ENCODE data around the gene CYB561A3. TPM values are rescaled to one million over a fixed set of nuclear protein-coding genes. Genes with fewer than 3 reads are reported as not detected.

The CYB561A3 gene
- total RNA-seq, 1 experiment from 2014 or later: 16.2 TPM

GRCh38 chr11:61343792-61344745 is 17.6 kb downstream of the CYB561A3 start:
- DNase-seq: no peak
- Histone ChIP-seq H3K27me3 (ENCODE audit: control insufficient read depth, insufficient read depth, low read length) (no peaks in the 10 kb centered on the region), H3K36me3 (replicated peaks; ENCODE audit: control insufficient read depth, insufficient read depth, low read length) (no peaks in the 10 kb centered on the region; the same call in 1 of the 2 replicates), H3K4me3 (ENCODE audit: insufficient read depth, low read depth, low read length) (no peak overlapping the region)

GRCh38 chr11:61342207-61342803 is 19.4 kb downstream of the CYB561A3 start:
- no peak overlapping the region for H3K4me3 ChIP-seq (ENCODE audit: insufficient read depth, low read depth, low read length)
- no peak for DNase-seq
- no peaks in the 10 kb centered on the region for H3K27me3 ChIP-seq (ENCODE audit: control insufficient read depth, insufficient read depth, low read length)

DNA sequence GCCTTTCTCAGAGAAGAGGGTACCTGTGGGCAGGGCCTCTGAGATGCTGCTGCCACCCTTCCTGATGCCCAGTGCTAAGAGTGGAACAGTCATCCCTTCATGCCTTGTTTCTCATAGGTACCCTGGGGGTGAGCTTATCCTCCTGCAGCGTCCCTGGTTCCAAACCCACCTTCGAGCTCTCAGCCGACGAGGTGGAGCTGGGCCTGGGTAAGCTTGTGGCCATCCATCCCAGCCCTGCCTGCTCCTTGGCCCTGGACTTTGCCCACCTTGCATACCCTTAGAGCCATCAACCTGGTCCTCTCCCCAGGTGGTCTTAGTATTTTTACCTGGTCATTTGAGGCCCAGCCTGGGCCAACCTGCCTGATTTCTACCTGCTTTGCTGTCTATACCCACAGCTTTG is 20.0 kb downstream of the CYB561A3 start:
- Histone ChIP-seq H3K27me3 (ENCODE audit: control insufficient read depth, insufficient read depth, low read length) (no peaks in the 10 kb centered on the region), H3K36me3 (replicated peaks; ENCODE audit: control insufficient read depth, insufficient read depth, low read length) (peaks cover 1% of the 10 kb centered on the region; the same call in 1 of the 2 replicates), H3K4me3 (ENCODE audit: insufficient read depth, low read depth, low read length) (no peak overlapping the region)
- DNase-seq: peak; percentile 29

More at GRCh38 chr11:61342207-61342803, 19.4 kb downstream of the CYB561A3 start:
- H3K36me3 ChIP-seq (replicated peaks; ENCODE audit: control insufficient read depth, insufficient read depth, low read length): peaks cover 1% of the 10 kb centered on the region; the same call in 1 of the 2 replicates

DNA sequence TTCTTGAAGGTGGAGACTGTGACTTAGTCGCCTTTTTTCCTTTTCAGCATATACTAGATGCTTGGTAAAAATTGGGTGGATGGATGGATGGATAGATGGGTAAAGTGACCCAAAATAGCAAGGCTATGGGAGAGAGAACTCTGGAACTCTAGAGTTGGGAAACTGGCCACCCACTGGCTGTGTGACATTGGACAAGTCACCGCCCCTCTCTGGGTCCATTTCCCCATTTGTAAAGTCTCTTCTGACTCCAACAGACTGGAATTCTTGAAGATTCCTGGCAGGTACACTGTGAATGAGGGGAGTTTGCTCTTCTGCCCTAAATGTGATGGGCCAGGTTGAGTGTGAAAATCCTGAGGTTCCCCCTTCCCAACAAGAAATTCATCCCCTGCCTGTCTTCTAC is 20.7 kb downstream of the CYB561A3 start:
- peaks cover 1% of the 10 kb centered on the region; the same call in 1 of the 2 replicates for H3K36me3 ChIP-seq (replicated peaks; ENCODE audit: control insufficient read depth, insufficient read depth, low read length)
- peak; percentile 29 for DNase-seq
- H3K4me3 ChIP-seq (ENCODE audit: insufficient read depth, low read depth, low read length): no peak overlapping the region
- no peaks in the 10 kb centered on the region for H3K27me3 ChIP-seq (ENCODE audit: control insufficient read depth, insufficient read depth, low read length)

GRCh38 chr11:61339490-61339878 is 22.2 kb downstream of the CYB561A3 start:
- DNase-seq: no peak
- H3K27me3 ChIP-seq (ENCODE audit: control insufficient read depth, insufficient read depth, low read length): no peaks in the 10 kb centered on the region

GRCh38 chr11:61338783-61339489 is 22.7 kb downstream of the CYB561A3 start:
- no peaks in the 10 kb centered on the region for H3K27me3 ChIP-seq (ENCODE audit: control insufficient read depth, insufficient read depth, low read length)
- no peak overlapping the region for H3K4me3 ChIP-seq (ENCODE audit: insufficient read depth, low read depth, low read length)
- no peak for DNase-seq
- peaks cover 1% of the 10 kb centered on the region; the same call in 1 of the 2 replicates for H3K36me3 ChIP-seq (replicated peaks; ENCODE audit: control insufficient read depth, insufficient read depth, low read length)

More at GRCh38 chr11:61339490-61339878, 22.2 kb downstream of the CYB561A3 start:
- peaks cover 1% of the 10 kb centered on the region; the same call in 1 of the 2 replicates for H3K36me3 ChIP-seq (replicated peaks; ENCODE audit: control insufficient read depth, insufficient read depth, low read length)
- H3K4me3 ChIP-seq (ENCODE audit: insufficient read depth, low read depth, low read length): no peak overlapping the region

DNA sequence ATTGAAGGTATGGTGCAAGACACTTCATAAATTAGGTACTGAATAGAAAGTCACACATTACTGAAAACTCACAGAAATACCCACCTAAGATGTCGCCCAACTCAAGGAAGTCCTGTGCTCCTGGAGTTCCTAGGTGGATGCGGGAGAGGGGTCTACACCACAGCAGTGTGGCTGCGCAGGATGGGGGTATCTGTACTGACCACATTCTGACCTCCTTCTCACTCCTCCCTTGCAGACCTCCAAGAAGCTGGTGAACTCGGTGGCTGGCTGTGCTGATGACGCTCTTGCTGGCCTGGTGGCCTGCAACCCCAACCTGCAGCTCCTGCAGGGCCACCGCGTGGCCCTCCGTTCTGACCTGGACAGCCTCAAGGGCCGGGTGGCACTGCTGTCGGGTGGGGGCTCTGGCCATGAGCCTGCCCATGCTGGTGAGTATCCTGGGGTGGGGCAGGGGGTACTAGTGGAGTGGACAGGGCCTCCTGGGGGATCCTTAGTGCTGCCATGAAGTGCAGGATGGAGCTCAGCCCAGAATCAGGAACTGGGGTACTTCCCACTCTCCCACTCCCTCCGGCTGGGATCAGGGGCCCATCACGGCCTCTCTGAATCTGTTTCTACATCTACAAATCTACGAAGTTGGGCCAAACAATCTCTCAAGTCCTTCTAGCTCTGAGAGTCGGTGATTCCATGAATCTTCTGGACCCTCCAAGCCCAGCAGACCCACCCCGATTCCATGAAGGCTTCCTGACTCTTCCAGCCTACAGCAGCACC is 23.8 kb downstream of the CYB561A3 start:
- Histone ChIP-seq H3K27me3 (ENCODE audit: control insufficient read depth, insufficient read depth, low read length) (no peaks in the 10 kb centered on the region), H3K36me3 (replicated peaks; ENCODE audit: control insufficient read depth, insufficient read depth, low read length) (peaks cover 1% of the 10 kb centered on the region; the same call in 1 of the 2 replicates), H3K4me3 (ENCODE audit: insufficient read depth, low read depth, low read length) (no peak overlapping the region)
- no peak for DNase-seq

- DNase-seq: peak; percentile 96
- H3K4me3 ChIP-seq (ENCODE audit: insufficient read depth, low read depth, low read length): no peak overlapping the region
- no peaks in the 10 kb centered on the region for H3K27me3 ChIP-seq (ENCODE audit: control insufficient read depth, insufficient read depth, low read length)
- H3K36me3 ChIP-seq (replicated peaks; ENCODE audit: control insufficient read depth, insufficient read depth, low read length): peaks cover 1% of the 10 kb centered on the region; the same call in 1 of the 2 replicates
Measured at GRCh38 chr11:61336171-61336935, 25.3 kb downstream of the CYB561A3 start.

- Histone ChIP-seq H3K4me3 (ENCODE audit: insufficient read depth, low read depth, low read length) (no peak overlapping the region), H3K27me3 (ENCODE audit: control insufficient read depth, insufficient read depth, low read length) (no peaks in the 10 kb centered on the region), H3K36me3 (replicated peaks; ENCODE audit: control insufficient read depth, insufficient read depth, low read length) (peaks cover 1% of the 10 kb centered on the region; the same call in 1 of the 2 replicates)
- DNase-seq: no peak
Measured at GRCh38 chr11:61335355-61335710, 26.3 kb downstream of the CYB561A3 start.

DNA sequence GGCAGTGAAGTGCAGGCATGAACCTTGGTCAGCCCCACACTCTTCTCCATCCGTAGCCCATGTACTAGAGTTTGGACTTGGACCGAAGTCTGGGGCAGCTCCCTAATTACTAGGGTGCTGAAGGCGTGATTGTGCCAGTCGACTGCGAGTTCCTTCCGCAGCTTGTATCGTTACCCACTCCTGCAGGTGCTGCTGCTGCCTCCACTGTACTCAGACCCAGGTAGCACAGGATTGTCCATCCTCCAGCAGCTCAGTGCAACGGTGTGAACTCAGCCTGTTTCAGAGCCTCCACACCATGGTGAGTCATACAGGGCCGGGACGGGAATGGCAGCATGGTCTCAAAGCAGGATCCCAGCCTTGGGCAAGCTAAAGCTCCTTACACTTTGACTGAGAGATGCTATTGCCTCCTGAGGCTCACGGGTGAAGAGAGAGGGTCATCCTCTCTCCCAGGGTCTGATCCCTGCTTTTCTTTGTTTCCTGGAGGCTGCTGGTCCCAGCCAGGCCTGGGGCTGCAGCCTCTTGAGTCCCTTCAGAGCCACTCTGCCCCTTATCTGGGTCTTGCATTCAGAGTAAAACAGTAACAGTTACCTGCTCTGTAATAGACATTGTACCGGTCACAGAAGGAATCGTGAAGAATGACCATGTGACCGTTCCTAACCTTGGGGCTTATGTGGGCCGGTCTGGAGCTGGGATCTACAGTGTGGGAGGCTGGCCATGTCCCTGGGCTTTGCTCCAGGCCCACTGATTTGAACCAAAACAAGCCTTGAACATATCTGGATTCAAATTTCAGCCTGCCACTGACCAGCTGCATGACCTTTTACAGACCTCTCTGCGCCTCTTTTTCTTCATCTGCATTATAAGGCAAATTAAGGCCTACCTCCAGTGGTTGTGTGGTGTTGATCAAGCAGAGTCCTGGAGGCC is 27.0 kb downstream of the CYB561A3 start:
- Histone ChIP-seq H3K36me3 (replicated peaks; ENCODE audit: control insufficient read depth, insufficient read depth, low read length) (peaks cover 4% of the 10 kb centered on the region), H3K4me3 (ENCODE audit: insufficient read depth, low read depth, low read length) (no peak overlapping the region)
- DNase-seq: no peak

DNA sequence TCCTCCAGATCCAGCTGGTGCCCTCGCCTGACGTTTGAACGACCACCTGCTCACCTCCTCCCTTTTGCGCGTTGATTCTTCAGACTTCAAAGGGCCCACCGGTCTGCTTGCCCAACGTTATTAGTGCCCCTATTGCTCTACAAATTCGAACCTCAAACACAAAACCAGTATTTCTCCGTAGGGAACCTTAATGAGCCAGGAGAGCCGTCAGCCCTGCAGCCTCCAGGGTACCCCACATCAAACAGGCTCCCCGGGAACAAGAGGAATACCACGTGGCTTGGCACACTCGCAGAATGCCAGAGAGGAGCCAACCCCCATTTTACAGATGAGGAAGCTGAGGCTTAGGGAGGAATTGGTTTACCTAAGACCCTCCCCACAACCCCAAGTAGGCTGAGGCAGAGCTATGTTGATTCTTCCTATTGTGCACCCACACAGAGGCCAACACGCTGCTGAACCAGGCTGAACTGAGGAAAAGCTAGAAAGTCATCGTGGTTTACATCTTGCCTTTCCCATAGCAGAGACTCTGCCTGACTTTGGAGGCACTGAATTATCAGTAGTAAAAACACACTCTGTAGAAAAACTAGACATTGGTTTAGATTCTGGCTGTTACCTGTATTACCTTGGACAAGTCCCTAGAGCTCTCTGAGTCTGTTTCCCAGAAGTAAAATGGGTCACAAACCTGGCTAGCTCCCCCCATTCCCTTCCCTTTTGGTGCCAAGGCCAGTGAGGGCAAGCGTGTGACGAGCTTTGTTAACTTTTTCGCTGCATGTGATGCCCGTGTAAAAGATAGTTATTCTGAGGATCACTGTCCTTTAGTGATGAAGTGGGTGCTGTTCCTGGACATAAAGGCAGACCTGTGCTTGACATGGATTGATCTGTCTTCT is 27.9 kb downstream of the CYB561A3 start:
- H3K27me3 ChIP-seq (ENCODE audit: control insufficient read depth, insufficient read depth, low read length): no peaks in the 10 kb centered on the region
- DNase-seq: no peak
- H3K36me3 ChIP-seq (replicated peaks; ENCODE audit: control insufficient read depth, insufficient read depth, low read length): peaks cover 12% of the 10 kb centered on the region
- peak overlapping the region; percentile 97 for H3K4me3 ChIP-seq (ENCODE audit: insufficient read depth, low read depth, low read length)

More for the DNA sequence above, 27.0 kb downstream of the CYB561A3 start:
- no peaks in the 10 kb centered on the region for H3K27me3 ChIP-seq (ENCODE audit: control insufficient read depth, insufficient read depth, low read length)
